ENCODE measurements around the gene OBSL1.

Gene OBSL1

DNA sequence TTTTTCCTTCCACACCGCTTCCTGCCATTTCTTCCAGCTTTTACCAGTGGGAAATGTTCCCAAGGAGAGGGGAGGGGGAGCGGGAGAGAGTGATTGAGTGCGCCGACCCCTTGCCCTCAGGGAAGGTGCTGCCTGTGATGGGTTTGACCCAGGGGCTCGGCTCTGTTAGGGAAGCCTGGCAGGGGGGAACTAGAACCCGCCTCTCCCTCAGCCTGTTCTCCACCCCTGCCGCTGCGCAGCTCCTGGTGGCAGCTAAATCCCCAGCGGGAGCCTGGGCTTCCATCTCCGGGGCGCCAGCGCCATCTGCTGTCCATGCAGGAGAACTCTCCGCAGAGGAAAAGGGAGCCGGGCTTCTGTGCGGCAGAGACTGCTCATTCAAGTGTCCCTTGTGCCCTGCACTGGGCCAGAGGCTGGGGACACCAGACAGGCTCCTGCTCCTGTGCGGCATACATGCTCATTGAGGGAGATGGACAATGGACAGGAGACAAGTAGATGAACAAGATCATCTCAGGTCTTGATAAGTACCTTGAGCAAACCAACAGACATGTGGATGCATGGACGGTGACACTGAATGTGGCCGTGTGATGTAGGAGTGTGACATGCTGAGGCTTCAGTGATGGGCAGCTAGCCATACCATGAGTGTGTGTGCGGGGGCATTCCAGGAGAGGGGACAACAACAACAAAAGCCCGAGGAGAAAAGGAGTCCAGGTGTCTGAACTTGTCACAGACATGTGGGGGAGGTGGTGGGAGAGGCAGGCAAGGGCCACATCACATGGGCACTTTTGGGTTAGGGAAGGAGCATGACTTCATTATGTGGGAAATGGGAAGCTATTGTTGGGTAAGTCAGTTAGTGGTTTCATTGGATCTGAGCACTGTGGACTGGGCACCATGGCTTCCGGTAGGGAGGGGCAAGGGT is 41.0 kb downstream of the OBSL1 start:
- DNase-seq: peak; percentile 70 to 80 (median 76)

DNA sequence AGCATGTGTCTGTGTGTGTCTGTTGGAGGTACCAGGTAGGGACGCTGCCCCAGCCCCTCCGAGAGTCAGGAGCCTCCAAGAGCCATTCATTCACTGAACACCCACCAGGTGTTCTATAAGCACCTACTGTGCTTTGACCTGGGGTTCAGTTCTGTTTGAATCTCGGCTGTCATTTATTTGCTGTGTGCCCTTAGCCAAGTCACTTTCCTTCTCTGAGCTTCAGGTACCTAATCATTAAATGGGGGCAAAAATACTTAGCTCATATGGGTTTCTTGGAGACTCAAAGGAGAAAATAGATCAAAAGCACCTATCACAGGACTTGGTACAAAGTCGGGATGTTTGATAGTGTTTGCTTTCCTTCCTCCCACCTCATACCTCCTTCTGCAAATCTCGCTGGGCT is 43.9 kb downstream of the OBSL1 start:
- DNase-seq: no peak

DNA sequence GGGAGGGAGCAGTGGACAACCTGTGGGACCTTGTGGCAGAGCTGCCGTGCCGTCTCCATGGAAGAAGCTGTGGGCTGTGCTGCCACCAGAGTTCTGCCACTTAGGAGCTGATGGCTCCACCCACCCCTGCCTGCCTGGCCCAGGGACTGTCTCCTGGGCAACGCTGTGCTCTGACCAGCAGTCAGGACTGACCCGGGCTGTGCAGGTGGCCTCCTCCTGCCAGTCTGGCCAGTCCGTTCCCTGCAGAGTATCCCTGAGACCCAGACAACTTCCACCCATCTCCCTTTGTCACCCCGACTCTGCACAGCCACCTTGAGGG is 44.3 kb downstream of the OBSL1 start:
- no peak for DNase-seq

DNA sequence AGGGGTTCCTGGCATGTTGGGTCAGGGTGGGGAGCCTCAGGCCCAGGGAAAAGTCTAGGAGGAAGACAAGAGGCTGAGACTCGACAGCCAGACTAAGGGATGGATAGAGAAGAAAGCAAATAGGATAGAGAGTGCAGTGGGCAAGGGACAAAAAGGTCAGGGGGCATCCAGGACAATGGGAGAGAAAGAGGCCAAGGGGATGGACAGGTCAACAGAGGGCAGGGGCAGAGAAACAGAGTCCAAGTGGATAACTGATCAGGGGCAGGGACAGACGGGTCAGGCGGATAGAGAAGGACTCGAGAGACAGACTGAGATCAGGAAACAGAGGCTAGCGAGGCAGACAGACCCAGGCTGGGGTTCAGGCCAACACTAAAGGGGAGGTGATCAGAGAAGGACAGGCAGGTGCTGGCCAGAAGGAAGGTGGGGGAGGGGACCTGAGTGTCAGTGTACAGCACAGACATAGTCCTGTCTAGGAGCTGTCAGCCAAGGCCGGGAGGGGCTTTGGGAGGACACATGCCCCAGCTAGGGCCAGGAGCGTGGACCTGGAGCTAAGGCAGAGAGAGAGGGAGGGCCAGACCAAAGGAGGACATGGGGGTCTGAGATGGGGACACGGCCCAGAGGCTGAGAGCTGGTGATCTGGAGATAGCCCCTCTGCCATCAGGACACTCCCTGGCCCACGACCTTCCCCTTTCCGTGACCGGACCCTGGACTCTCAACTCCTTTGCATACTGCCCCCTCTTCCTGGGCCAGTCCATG is 44.8 kb downstream of the OBSL1 start:
- DNase-seq: no peak

DNA sequence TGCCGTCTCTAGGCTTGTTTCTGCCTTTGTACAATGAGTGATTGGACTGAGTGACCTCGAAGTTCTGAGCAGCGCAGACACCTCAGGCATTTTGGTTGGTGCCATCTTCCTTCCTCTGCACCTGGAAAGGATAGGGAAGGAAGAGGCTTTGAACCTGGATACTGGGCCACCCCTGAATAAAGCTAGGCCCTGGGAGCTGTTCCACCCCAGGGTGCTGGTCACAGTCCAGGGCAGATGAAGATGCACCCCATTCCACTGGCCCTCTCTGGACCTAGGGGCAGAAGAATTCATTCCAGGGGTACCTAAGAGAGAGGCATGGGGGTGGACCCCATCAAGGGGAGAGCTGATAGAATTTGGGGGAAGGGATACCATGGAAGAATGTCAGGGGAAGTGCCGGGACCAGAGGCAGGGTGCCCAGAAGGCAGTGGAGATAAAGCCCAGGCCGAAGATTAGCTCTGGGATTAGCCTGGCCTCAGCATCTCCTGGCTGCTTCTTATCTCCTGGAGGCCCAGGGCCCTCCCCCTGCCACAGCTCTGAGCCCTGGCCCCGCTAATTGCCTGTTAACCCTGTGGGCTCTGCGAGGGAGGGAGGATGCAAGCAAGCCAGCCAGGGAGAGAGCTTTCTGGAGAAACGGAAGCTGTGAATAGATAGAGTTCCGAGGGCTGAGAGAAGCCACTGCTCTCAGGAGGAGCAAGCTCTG is 45.7 kb downstream of the OBSL1 start:
- no peak for DNase-seq

DNA sequence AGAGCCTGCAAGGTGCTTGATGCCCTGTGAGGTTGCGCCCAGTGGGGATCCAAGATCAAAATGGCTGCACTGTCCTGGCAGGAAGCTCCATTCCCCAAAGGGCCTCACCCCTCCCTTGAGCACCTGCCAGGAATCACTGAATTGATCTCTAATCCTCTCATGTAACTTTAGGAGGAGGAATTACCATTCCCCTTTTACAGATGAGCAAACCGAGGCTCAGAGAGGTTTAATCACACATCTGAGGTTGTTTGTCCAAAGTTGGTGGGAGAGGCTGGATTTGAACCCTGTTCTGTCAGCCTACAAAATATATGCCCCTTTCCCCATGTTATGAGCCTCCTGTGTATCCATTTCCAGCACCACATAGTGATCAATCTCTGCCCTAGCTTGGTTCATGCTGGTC is 46.5 kb downstream of the OBSL1 start:
- no peak for DNase-seq

DNA sequence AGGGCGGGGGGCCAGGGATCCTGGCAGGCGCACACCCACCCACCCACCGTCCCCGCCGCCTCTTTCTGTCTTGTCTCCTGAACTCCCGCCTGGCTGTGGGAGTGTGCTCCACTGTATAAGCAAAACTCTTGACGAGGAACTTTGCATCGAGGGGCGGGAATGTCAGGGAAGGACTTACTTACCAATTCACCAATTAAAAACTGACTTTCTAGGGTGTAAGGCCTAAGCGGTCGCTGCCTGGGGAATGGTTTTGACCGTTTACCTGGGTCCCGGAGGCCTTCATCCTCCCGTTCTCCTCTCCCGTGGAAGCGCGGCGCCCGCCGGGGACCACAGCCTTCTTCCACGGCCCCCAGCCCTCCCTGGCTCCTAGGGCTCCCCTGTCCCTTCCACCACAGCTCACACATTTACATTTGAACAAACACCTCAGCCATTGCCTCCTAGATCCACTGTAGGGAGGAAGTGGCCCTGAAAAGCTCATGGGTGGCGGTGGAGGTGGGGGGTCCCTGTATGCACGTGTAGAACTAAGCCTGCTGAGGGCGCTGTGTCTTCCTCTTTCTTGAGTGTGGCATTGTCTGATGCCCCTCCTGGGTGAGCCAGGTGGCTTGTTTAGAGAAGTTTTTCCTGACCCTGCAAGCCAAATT is 48.2 kb downstream of the OBSL1 start:
- no peak for DNase-seq

DNA sequence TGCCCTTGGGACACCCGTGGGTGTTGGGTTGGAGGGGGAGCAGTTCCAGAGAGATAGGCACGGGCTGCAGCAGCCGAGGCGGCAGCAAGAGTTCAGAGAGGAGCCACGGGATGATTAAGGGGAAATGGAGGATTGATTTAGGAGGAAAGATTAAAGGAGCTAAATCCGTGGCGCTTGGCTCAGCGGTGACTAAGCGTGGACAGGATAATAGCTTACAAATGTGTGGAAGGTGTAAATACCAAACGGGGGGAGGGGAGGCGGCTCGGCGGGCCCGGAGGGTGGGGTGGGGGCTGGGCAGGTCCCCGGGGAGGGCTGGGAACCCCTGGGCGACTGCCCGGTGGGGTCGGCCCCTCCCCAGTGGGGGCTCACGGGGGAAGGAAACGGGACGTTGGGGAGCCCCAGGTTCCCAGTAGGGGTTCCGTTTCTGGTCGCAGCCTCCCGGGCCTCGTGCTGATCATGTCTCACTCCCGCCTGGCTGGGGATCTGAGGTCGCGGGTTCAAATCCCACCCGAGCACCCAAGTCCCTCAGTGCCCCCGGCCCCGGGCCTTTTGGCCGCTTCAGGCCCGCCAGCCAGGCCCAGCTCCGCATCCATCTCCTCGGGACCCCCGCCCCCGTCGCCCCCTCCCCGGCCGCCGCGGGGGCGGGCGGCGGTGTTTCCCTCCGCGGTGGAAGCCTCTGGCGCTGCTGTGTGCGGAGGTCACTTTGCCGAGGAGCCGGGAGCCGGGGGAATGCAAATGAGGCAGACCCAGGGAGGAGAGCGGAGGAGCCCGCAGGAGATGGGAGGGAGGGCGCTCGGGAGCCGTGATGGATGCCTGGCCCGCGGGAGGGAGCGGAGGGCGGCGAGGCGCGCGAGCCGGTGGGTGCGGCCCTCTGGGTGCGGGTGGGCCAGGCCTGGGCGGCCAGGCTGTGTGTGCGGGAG is 49.0 kb downstream of the OBSL1 start:
- no peak for DNase-seq

DNA sequence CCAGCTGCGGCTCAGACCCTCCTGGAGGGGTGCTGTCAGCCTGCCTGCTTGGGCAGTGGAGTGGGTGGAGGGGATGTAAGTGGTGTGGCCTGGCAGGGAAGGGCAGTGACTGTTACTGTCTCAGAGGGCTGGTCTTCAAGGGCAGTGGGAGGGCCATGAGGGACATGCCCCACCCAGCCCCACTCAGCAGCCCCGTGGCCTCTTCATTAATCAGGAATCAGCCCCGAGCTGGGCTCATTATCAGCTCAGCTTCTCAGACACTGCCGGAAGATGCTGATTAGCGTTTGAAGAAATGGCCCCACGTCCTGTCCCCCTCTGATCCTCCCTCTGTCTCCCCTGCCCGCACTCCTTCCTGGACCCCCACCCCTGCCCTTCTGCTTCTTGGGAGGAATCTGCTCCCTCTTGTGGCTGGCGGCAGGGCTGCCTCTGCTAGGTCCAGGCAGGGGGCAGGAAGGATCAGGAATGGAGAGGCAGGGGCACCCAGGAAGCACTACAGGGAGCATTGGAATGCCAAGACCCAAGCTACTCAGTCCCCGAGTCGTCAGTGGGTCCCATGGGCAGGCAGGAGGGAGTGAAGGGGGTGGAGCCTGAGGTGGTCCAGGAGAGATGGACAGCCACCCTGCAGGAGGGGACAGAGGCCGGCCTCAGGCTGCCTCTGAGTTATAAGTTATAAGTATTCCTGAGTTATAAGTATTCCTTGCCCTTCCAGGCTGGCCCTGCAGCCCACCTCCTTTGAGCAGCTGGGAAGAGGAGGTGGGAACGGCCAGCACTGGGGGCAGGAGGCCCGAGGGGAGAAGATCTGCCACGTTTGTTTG is 50.1 kb downstream of the OBSL1 start:
- DNase-seq: no peak

DNA sequence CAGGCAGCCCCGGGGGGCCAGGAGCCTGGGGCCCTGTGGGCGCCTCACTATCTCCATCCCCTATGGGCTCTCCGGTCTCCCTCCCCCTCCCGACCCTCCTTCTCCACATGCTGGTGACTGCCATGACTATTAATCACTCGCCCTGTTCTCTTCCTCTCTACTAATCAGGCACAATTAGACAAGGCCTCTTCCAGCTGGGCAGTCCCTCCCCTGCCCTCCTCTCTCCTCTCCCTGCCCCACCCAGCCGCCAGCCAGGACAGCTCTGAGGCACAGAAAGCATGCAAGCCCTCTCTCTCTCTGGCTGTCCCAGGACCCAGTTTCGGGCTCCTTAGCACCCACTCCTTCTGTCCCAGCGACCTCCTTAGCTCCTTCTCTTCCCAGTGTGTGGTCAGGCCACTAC is 51.3 kb downstream of the OBSL1 start:
- DNase-seq: no peak

DNA sequence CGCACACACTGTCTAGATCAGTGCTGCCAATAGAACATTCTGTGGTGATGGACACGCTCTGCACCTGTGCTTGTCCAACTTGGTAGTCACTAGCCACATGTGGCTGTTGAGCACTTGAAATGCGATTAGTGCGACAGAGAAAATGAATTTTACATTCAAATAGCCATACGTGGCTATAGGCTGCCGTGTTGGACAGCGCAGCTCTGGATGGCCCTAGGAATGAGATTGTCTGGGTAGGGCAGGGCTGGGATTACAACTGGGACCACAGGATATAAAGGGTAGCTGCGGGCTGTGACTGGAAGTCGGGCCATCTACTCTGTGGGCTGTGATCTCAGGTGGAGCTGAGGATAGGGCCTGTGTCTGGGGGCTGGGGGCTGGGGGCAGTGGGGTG is 51.8 kb downstream of the OBSL1 start:
- no peak for DNase-seq

DNA sequence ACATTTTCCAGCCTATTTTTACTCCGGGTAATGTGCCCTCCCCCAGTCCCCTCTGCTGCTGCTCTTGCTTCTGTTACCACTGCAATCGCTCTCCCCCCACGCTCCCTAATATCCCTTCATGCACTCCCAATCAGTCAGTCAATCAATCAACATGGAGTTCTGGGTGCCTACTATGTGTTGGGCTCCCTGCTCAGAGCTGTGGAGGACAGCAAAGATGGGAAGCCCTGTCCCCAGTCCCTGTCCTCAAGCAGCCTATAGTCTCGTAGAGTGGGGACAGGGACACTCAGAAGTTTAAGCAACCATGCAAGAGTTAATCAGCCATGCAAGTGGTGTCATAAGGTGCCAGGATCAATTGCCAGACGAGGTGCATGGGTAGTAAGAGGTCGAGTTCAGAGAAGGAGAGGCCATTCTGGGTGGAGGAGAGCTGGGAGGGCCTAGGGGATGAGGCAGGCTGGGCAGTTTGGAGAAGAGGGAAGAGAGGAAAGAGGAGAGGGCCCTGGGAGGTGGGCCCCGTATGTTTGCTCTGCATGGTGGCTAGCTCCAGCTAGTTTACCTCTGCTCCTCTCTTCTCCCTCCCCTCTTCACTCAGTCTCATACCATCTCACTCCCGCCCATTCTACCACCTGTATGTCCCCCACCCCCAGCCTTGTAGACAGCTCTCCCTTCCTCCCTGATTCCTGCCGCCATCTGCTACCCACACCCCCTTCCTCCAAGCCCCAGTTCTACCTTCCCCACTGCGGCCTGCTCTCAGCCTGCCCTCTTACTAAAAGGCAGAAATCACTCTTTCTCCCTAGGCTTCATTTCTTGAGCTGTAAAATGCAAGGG is 53.2 kb downstream of the OBSL1 start:
- no peak for DNase-seq

DNA sequence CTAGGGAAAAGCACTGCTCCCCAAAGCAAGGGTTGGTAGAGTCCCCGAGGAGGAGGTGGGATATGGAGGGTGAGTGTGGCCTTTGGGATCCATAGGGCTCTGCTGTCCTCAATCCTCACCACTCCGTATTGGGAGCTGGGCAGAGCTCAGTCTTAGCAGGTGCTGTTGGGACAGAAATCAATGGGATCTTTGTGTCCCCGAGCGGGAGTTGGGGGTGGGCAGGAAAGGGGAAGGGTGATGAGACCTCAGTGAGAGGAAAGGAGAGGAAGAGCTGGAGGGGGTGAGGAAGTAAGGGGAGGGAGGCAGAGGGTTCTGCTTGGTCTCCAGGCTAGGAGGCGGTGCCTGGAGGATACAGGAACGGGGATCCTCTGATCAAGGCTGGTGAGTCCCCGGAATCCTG is 54.5 kb downstream of the OBSL1 start:
- DNase-seq: no peak

DNA sequence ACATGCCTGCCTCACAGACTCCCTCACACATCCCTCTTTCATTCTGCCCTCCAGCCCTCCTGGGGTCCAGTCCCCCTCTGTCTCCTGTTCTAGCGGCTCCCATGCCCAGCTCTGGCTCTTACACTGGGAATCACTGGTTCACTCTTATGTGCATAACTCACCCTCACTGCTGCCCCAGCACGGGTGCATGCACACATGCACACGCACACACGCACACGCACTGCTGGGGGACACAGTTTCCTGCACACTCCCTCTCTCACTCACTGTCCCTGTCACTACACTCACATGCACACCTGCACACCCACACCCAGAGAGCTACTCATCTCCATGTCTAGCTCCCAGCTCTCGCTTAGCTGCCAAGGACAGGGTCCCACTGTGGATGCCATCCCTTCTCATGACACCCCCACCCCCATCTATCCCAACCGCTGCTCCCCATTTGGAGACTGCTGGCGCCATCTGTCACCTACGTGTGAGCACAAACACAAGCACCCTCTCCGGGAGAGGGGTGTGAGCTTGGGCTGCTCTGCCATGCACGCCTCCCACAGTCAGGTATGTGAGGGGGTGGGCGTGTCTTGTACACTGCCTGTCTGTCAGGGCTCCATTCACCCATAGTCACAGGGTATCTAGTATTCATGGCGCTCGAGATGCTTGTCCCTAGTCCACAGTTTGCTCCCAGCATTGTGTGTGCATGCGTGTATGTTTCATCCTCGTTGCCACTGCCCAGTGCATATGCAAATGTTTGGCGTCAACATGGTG is 55.3 kb downstream of the OBSL1 start:
- DNase-seq: no peak

DNA sequence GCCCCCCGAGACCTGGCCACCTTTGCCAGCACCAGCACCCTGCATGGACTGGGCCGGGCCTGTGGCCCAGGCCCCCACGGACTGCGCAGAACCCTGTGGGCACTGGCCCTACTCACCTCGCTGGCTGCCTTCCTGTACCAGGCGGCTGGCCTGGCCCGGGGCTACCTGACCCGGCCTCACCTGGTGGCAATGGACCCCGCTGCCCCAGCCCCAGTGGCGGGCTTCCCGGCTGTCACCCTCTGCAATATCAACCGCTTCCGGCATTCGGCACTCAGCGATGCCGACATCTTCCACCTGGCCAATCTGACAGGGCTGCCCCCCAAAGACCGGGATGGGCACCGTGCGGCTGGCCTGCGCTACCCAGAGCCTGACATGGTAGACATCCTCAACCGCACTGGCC is 56.5 kb downstream of the OBSL1 start:
- no peak for DNase-seq

DNA sequence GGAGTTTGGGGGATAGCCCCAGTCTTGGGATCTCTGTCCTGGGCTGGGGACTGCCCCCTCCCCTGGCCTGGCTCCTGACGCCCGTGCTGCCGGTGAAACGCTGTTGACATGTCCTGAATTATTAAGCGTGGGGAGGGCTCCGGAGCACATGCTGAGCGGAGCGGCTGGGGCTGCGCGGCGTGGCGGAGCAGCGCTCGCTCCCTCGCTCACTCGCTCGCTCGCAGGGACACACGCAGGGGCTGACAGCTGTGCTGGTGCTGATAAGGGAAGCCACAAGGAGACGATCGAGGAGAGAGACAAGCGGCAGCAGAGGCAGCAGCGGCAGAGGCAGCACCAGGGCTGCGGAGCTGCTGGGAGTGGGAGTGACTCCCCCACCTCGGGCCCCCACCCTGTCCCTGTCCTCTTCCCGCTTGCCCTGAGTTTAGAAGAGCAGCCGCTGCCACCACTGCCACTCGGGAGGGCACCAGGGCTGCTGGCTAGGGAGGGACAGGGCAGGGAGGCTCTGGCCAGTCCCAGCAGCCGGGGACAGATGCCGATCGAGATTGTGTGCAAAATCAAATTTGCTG is 57.1 kb downstream of the OBSL1 start, which contains the start of gene ASIC4:
Gene ASIC4, plus strand, starts transcription at position 287 of the 566 bp plus-strand sequence. Its CDS starts 243 bp downstream, at position 530.
- no peak for DNase-seq

DNA sequence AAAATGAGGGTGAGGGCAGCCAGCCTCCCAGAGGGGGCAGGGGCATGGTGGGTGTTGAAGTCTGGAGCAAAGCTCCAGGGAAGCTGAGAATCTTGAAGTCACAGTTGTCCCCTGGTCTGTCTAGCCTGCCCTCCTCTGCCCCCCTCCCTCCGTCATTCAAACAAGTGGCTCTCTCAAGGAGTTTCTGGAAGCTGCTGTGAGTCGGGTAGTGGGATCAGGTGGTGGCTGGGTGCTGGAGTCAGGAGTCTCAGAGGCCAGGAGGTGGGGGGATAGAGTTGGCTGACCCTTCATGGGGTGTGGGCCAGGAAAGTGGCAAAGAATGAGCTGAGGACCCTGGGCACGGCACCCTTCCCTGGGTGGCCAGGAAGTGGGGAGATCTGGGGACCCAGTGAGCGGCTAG is 57.6 kb downstream of the OBSL1 start:
- no peak for DNase-seq

DNA sequence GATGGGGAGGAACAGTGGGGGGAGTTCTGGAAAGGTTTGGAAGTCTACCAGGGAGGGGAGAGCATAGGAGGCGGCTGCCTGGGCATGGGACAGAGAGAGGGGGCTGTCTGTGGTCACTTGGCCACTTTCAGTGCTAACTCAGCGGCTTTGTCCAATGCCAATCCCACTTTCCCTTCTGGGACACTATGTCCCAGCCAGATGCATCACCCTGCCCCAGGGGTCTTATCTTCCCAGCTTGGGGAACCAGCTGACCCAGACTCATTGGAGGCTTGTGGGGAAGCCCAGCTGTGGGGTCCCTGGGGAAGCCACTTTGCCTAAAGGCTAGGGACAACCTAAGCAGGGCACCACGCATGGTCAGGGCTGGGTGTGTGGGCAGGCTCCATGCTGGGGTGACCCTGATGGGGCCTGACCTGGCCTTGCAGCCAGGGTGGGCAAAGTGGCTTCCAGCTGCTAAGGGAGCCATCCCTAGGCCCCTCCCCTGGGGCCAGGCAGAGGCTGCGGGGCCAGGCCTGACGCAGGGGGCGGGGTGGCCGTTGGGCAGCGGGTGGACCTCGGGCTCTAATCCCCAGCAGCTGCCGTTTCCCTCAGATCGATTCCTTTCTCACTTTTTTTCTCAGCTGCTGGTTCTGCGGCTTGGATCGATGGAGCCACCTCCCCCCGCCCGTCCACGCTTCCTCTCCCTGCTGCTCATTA is 58.7 kb downstream of the OBSL1 start:
- DNase-seq: no peak
